Right lobe of liver (tissue), 6 donors: Measurements from ENCODE around the gene SFXN1. TPM values are rescaled to one million over a fixed set of nuclear protein-coding genes. Genes with fewer than 3 reads are reported as not detected.

Source experiments
- ATAC-seq, 4 donors: fragments of 200-7000 bp; cut with Tn5 transposase; one replicate each; pipeline ENCODE4 v1.9.1; 2020; ENCODE audit warnings: mild to moderate bottlenecking in 4 of 4, moderate library complexity in 4 of 4
- DNase-seq, 3 donors: peaks; one replicate each; pipeline ENCODE4 v3.0.0-alpha.2; 2020
- H3K27ac ChIP-seq, 3 donors: fragments of 200-600 bp; one replicate each; pipeline ENCODE4 v1.8.0; 2022
- H3K27me3 ChIP-seq, 2 donors: fragments of 200-600 bp; one replicate each; pipeline ENCODE4 v1.8.0; 2022
- H3K36me3 ChIP-seq, 4 donors: fragments of 200-600 bp; sonication (generic) in 1 of 4; one replicate each; pipeline versions ENCODE4 v1.5.1 to v1.8.0; 2017 to 2022; ENCODE audit warnings: control low read depth in 1 of 4
- H3K4me1 ChIP-seq, 4 donors: fragments of 200-600 bp; sonication (generic) in 1 of 4; one replicate each; pipeline versions ENCODE4 v1.5.1 to v1.8.0; 2017 to 2022; ENCODE audit warnings: control low read depth in 1 of 4
- H3K4me3 ChIP-seq, 3 donors: fragments of 200-600 bp; one replicate each; pipeline ENCODE4 v1.8.0; 2022
- H3K9me3 ChIP-seq, 4 donors: fragments of 200-600 bp; sonication (generic) in 1 of 4; one replicate each; pipeline versions ENCODE4 v1.5.1 to v1.8.0; 2017 to 2022; ENCODE audit warnings: control low read depth in 1 of 4
- CTCF ChIP-seq, 4 donors: fragments of 200-600 bp in 3 of 4; fragments of 450-650 bp in 1 of 4; IDR thresholded peaks; one replicate each; pipeline versions ENCODE4 v1.5.1 to v1.8.0; 2016 to 2022; ENCODE audit warnings: antibody characterized with exemption in 4 of 4, mild to moderate bottlenecking in 2 of 4
- POLR2A ChIP-seq: fragments of 450-650 bp; IDR thresholded peaks from one replicate; pipeline ENCODE4 v1.6.1; 2017; ENCODE audit warnings: antibody characterized with exemption, mild to moderate bottlenecking
- WGBS: methylation state at CpG from one replicate; pipeline ENCODE4 v1.1.6; 2018; ENCODE audit warnings: low coverage, low lambda C conversion rate; ENCODE audit not compliant: insufficient coverage; ENCODE audit errors: missing lambda C conversion rate; 5-methylcytosine and 5-hydroxymethylcytosine counted together
- intact Hi-C, 2 donors: fragments of 100-400 bp; cut with DNase I; formaldehyde crosslinking; loops; one replicate each; pipeline versions ENCODE4 v1.11.2 to v1.14.1; 2022
- total RNA-seq, 6 experiments: library from RNA; depleted of rRNA in 2 of 6; stranded (reverse); fragments of >200 nt in 2 of 6; fragmentation: NEBNext Ultra II Directional in 3 of 6; extraction: Animal tissue kit (Norgen Biotek cat#: 25700) in 3 of 6; gene quantifications; one replicate each; pipeline versions ENCODE4 v1.1.0 to v1.2.4, GENCODE V29; 2016 to 2023
- donor health status: DM: no; HTN: yes; CAD: no.
- donor health status: DM: no; HTN: no; CAD: no.
- donor health status: DM: no; HTN: no; CAD: no.
- donor health status: DM: no; HTN: yes; CAD: no.
- donor health status: DM: no; HTN: yes; CAD: no.

Gene SFXN1
- total RNA-seq, 6 experiments from 2014 or later, result 58.9 to 123 (median 89.1) TPM

GRCh38 chr5:175478008-175478383, 364 bp upstream of the SFXN1 start:
- DNase-seq (no peak), ATAC-seq (no peak)
- no peaks in the 10 kb centered on the region for H3K27me3 ChIP-seq
- under 1% methylated on average over 11 of the region's 12 CpGs for WGBS
- peaks cover 0 to 4% (median 0%) of the 10 kb centered on the region in 4 donors for H3K36me3 ChIP-seq
- TF ChIP-seq CTCF (IDR thresholded peaks at IDR 0.05) (no peak), POLR2A (no peak)
- H3K4me3 ChIP-seq, result peak overlapping the region; percentile 73 to 82 (median 74)
- intact Hi-C loops, result no loop called here
- peaks cover 0 to 59% (median 30%) of the 10 kb centered on the region in 4 donors for H3K4me1 ChIP-seq
- peak overlapping the region; percentile 85 to 97 (median 91) for H3K27ac ChIP-seq
- no peaks in the 10 kb centered on the region for H3K9me3 ChIP-seq

GRCh38 chr5:175479125-175479881, 943 bp downstream of the SFXN1 start:
- intact Hi-C loops, result no loop called here
- Histone ChIP-seq H3K4me3 (peak overlapping the region; percentile 73 to 82 (median 74)), H3K4me1 (peaks cover 0 to 60% (median 30%) of the 10 kb centered on the region in 4 donors), H3K27ac (peak overlapping the region; percentile 85 to 97 (median 91)), H3K36me3 (peaks cover 0 to 4% (median 0%) of the 10 kb centered on the region in 4 donors), H3K27me3 (no peaks in the 10 kb centered on the region), H3K9me3 (no peaks in the 10 kb centered on the region)
- TF ChIP-seq CTCF (IDR thresholded peaks at IDR 0.05), result no peak
- TF ChIP-seq POLR2A, result no peak
- ATAC-seq, result peak; percentile 1 to 12 (median 7)
- WGBS, result 25% methylated on average over 12 of the region's 13 CpGs
- no peak for DNase-seq

DNA sequence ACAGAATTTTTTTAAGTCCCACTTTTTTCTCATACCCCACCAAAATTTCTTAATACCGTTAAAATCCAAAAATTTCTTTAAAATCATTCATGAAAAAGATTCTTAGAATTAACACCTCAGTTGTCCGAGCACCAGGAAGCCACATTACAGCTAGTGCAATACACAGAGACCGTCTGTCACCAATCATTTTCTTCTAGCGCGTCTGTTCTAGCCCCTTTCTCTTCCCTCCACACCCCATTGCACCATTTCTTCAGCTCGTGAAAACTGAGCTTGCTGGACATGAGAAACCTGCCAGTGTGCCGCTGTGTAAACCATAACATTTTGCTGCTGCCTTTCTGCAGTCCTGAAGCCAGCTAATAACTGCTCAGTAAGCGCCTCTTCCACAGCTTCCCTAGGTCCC, 5.0 kb downstream of the SFXN1 start:
- TF ChIP-seq CTCF (IDR thresholded peaks at IDR 0.05) (no peak), POLR2A (no peak)
- peaks cover 0 to 4% (median 0%) of the 10 kb centered on the region in 4 donors for H3K36me3 ChIP-seq
- WGBS, result 81% methylated on average over 8 of the region's 8 CpGs
- H3K27ac ChIP-seq, result no peak overlapping the region
- no peaks in the 10 kb centered on the region for H3K27me3 ChIP-seq
- peaks cover 0 to 41% (median 21%) of the 10 kb centered on the region in 4 donors for H3K4me1 ChIP-seq
- intact Hi-C loops, result no loop called here
- no peak overlapping the region for H3K4me3 ChIP-seq
- DNase-seq, result no peak
- H3K9me3 ChIP-seq, result no peaks in the 10 kb centered on the region
- ATAC-seq, result no peak

DNA sequence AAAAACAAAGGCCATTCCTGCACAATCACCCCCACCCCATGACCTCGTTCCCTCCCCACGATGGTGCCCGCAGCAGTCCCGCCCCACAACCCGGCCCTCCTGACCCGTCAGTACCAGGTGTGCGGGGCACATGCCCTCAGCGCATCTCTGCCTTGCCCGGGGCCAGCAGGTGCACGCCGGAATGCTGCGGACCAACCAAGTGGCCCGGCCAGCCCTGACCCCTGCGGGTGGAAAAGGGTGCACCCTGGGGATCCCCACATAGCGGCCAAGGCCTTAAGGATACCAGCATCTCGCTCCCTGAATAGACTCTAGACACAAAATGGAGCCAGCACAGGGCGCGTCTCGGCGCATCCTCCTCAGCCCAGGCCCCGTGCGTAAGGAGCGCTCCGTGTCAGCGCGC, 6.0 kb downstream of the SFXN1 start:
- no CpG with 5 or more reads among the region's 26 CpGs for WGBS
- Histone ChIP-seq H3K4me1 (peaks cover 0 to 41% (median 21%) of the 10 kb centered on the region in 4 donors), H3K4me3 (no peak overlapping the region), H3K36me3 (peaks cover 0 to 4% (median 0%) of the 10 kb centered on the region in 4 donors), H3K27ac (peak overlapping the region in 1 of 3 donors; percentile 26), H3K9me3 (no peaks in the 10 kb centered on the region), H3K27me3 (no peaks in the 10 kb centered on the region)
- TF ChIP-seq CTCF (IDR thresholded peaks at IDR 0.05) (no peak), POLR2A (no peak)
- DNase-seq (peak in 1 of 3 donors; percentile 41), ATAC-seq (peak in 1 of 4 donors; percentile 8)
- intact Hi-C loops, result no loop called here
